ENCODE data around the gene RPS3. TPM values are rescaled to one million over a fixed set of nuclear protein-coding genes. Genes with fewer than 3 reads are reported as not detected.

The RPS3 gene
- total and polyA plus RNA-seq, 2 of the 13 experiments (the other 11 are each of a cell fraction or from before 2014, with no cell fraction given), result 2,143 to 3,616 TPM

DNA sequence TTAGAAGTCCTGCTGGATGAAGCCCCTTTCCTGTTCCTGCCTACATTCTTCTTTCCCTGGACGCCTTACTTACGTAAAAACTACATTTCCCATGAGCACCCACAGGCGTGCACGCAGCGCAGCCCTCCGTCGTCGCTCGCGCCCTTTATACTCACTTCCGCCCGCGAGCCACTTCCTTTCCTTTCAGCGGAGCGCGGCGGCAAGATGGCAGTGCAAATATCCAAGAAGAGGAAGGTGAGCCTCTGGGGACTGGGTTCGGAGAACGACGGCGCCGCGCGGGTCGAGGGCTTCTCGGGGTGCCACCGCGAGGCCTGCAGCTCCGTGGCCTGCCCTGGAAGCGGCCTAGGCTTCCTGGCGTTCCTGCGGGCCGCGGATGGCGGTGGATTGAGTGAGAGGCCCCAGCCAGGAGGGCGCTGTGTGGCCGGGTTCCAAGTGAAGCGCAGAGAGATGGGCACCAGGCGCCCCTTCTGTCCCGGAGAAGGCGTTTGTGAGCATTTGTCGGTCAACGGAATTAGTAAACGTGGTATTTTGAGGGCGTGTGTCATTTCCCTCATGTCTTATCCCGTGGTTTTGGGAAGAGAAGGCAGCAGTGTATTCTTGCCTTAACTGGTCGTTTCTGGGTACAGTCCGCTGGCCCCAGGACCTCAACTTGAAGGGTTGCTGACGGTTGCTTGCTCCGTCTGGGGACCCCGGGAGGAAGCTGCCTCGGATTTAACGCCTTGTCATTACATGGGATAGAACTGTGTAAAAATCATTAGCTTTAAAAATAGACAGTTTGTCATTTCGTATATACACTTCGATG lies at the start of gene RPS3 (continued):
- peak; percentile 98 to 99 for TF ChIP-seq POLR2A (IDR thresholded peaks at IDR 0.05; ENCODE audit: insufficient read depth in 1 of 2, low read depth in 2 of 2, low read length in 2 of 2)
- TF ChIP-seq, protein P1, sequence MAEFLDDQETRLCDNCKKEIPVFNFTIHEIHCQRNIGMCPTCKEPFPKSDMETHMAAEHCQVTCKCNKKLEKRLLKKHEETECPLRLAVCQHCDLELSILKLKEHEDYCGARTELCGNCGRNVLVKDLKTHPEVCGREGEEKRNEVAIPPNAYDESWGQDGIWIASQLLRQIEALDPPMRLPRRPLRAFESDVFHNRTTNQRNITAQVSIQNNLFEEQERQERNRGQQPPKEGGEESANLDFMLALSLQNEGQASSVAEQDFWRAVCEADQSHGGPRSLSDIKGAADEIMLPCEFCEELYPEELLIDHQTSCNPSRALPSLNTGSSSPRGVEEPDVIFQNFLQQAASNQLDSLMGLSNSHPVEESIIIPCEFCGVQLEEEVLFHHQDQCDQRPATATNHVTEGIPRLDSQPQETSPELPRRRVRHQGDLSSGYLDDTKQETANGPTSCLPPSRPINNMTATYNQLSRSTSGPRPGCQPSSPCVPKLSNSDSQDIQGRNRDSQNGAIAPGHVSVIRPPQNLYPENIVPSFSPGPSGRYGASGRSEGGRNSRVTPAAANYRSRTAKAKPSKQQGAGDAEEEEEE (CRISPR knock-in tag; IDR thresholded peaks at IDR 0.05; ENCODE audit: borderline replicate concordance), result no peak
- TF ChIP-seq NPAS2 (CRISPR knock-in tag; IDR thresholded peaks at IDR 0.05; ENCODE audit: borderline replicate concordance), result no peak
- TF ChIP-seq FOXP1 (IDR thresholded peaks at IDR 0.05), result no peak
- TF ChIP-seq FOXP1 (CRISPR knock-in tag; IDR thresholded peaks at IDR 0.05), result no peak
- peak; percentile 67; the same call in 1 of the 2 replicates for TF ChIP-seq ARNTL (CRISPR knock-in tag; IDR thresholded peaks at IDR 0.05)
- TF ChIP-seq DBP (CRISPR knock-in tag; IDR thresholded peaks at IDR 0.05; ENCODE audit: not compliant biosample characterization), result no peak
- TF ChIP-seq ATF3 (CRISPR knock-in tag; IDR thresholded peaks at IDR 0.05), result peak; percentile 44; the same call in 1 of the 2 replicates
- peak; percentile 51 for TF ChIP-seq SP2 (CRISPR knock-in tag; IDR thresholded peaks at IDR 0.05)
- no peak for TF ChIP-seq ZNF234 (CRISPR knock-in tag; conservative IDR thresholded peaks at IDR 0.05)
- no peak for TF ChIP-seq STAT5B (CRISPR knock-in tag; IDR thresholded peaks at IDR 0.05)
- TF ChIP-seq PHF21A (CRISPR knock-in tag; IDR thresholded peaks at IDR 0.05), result 0 out of 2 replicates have a peak, but pooled peaks have one; percentile 18
- TF ChIP-seq ADNP (CRISPR knock-in tag; IDR thresholded peaks at IDR 0.05), result no peak
- TF ChIP-seq ZNF883 (CRISPR knock-in tag; IDR thresholded peaks at IDR 0.05; ENCODE audit: not compliant biosample characterization), result peak; percentile 98
- TF ChIP-seq, protein P2, sequence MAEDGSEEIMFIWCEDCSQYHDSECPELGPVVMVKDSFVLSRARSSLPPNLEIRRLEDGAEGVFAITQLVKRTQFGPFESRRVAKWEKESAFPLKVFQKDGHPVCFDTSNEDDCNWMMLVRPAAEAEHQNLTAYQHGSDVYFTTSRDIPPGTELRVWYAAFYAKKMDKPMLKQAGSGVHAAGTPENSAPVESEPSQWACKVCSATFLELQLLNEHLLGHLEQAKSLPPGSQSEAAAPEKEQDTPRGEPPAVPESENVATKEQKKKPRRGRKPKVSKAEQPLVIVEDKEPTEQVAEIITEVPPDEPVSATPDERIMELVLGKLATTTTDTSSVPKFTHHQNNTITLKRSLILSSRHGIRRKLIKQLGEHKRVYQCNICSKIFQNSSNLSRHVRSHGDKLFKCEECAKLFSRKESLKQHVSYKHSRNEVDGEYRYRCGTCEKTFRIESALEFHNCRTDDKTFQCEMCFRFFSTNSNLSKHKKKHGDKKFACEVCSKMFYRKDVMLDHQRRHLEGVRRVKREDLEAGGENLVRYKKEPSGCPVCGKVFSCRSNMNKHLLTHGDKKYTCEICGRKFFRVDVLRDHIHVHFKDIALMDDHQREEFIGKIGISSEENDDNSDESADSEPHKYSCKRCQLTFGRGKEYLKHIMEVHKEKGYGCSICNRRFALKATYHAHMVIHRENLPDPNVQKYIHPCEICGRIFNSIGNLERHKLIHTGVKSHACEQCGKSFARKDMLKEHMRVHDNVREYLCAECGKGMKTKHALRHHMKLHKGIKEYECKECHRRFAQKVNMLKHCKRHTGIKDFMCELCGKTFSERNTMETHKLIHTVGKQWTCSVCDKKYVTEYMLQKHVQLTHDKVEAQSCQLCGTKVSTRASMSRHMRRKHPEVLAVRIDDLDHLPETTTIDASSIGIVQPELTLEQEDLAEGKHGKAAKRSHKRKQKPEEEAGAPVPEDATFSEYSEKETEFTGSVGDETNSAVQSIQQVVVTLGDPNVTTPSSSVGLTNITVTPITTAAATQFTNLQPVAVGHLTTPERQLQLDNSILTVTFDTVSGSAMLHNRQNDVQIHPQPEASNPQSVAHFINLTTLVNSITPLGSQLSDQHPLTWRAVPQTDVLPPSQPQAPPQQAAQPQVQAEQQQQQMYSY (CRISPR knock-in tag; IDR thresholded peaks at IDR 0.05), result no peak
- TF ChIP-seq, protein P3, sequence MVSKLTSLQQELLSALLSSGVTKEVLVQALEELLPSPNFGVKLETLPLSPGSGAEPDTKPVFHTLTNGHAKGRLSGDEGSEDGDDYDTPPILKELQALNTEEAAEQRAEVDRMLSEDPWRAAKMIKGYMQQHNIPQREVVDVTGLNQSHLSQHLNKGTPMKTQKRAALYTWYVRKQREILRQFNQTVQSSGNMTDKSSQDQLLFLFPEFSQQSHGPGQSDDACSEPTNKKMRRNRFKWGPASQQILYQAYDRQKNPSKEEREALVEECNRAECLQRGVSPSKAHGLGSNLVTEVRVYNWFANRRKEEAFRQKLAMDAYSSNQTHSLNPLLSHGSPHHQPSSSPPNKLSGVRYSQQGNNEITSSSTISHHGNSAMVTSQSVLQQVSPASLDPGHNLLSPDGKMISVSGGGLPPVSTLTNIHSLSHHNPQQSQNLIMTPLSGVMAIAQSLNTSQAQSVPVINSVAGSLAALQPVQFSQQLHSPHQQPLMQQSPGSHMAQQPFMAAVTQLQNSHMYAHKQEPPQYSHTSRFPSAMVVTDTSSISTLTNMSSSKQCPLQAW (CRISPR knock-in tag; IDR thresholded peaks at IDR 0.05), result peak; percentile 92
- peak; percentile 85; the same call in 1 of the 2 replicates for TF ChIP-seq ZNF484 (CRISPR knock-in tag; IDR thresholded peaks at IDR 0.05; ENCODE audit: borderline replicate concordance, low read depth)
- TF ChIP-seq HNRNPK (IDR thresholded peaks at IDR 0.05; ENCODE audit: low read depth, low read length, poor library complexity, severe bottlenecking), result no peak
- TF ChIP-seq IRX3 (CRISPR knock-in tag; IDR thresholded peaks at IDR 0.05; ENCODE audit: borderline replicate concordance, low read depth), result peak; percentile 63; the same call in 1 of the 2 replicates
- peak; percentile 84 for TF ChIP-seq POGZ (CRISPR knock-in tag; IDR thresholded peaks at IDR 0.05)
- peak; percentile 96 for TF ChIP-seq HOXA5 (CRISPR knock-in tag; IDR thresholded peaks at IDR 0.05)
- peak; percentile 99 for TF ChIP-seq ZFX (CRISPR knock-in tag; IDR thresholded peaks at IDR 0.05; ENCODE audit: low read depth)

All from HepG2 (cell line).